Stimulated activated CD4-positive, alpha-beta T cell treated with anti-CD3 and anti-CD28 coated beads, Interleukin-15, amount 100 ng/mL, for 1 hour (primary cell): Measurements from ENCODE around the gene MYH16.
"Not testable (repeated sequence)": the region's sequence is repeated elsewhere in the genome, so short reads cannot be mapped to it uniquely, and the experiment has no call there.

Experiments used
- DNase-seq, 2 donors: peaks; one replicate each; pipeline ENCODE4 v3.0.0-alpha.2; 2020; ENCODE audit warnings: low read depth in 1 of 2, low spot score in 1 of 2

MYH16 gene

DNA sequence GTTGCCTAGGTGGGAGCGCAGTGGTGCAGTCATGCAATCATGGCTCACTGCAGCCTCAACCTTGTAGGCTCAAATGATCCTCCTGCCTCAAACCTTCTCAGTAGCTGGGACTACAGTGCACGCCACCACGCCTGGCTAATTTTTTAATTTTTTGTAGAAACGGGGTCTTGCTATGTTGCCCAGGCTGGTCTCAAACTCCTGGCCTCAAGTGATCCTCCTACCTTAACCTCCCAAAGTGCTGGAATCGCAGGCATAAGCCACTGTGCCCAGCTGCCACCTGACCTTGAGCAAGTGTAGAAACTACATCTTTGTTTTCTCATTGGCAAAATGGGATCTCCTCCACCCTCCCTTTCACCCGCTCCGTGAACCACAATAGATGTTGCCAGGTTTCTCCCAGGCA lies 15.0 kb upstream of the MYH16 start:
- DNase-seq = no peak

- DNase-seq = no peak
Observed at GRCh38 chr7:99258501-99258900, 14.1 kb upstream of the MYH16 start.

GRCh38 chr7:99260395-99260794 lies 12.2 kb upstream of the MYH16 start:
- DNase-seq = no peak

GRCh38 chr7:99261646-99262045 lies 11.0 kb upstream of the MYH16 start:
- no peak for DNase-seq

DNA sequence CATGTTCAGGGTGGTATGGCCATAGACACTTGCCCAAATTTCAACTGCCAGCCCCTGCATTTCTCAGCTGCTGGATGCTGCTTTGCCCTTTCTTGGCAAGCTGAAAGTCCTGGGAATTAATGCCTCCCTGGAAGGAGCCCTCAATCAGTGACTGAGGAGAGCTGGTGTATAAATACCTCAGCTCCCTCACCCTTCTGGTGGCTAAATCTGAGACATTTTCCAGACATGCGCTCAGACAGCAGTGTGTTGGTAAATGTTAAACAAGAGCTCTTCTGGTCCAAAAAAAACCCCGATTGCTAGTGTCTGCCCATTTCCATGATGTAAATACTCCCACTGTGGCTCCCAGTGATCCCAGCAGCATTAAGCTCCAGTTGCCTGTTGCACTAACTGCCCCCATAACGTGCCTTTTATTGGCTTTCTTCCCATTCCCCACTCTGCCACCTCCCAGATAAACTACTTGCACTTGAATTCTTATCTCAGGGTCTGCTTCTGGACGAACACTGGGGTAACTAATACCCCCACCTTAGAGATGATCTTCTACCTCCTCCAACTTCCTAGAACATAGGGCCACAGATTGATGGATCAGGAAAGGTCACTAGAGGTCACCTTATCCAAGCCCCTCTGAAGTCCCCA lies 6.7 kb upstream of the MYH16 start:
- no peak for DNase-seq

- DNase-seq = no peak
Observed at GRCh38 chr7:99267481-99267840, 5.2 kb upstream of the MYH16 start.

GRCh38 chr7:99267841-99268576 lies 4.6 kb upstream of the MYH16 start:
- DNase-seq = no peak

DNA sequence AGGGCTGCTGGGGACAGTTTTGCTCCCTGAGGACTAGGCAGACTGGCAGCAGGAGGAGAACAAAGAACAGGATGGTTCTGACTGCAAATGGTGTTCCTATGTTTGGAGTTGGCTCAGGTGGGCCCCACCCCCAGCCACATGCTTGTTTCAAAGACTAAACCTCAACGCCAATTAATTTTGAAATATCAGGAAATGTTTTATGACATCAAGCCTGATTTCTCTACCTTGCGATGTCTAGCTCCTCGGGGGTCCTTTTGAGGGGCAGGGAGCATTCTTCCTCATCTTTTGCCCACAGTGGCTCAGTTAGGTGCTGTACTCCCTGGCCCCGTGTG lies 4.1 kb upstream of the MYH16 start:
- no peak for DNase-seq

DNA sequence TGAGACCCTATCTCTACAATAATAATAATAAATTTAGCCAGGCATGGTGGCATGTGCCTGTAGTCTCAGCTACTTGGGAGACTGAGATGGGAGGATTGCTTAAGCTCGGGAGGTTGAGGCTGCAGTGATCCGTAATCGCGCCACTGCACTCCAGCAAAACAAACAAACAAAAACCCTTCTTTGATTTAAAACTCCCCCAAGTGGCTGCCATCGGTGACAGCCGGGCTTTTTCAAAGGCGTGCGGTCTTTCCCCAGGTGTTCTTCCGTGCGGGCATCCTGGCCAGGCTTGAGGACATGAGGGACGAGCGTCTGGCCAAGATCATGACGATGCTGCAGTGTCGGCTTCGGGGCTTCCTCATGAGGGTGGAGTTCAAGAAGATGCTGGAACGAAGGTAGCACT lies 1.9 kb upstream of the MYH16 start:
- DNase-seq = no peak

- DNase-seq = not testable (repeated sequence)
Observed at GRCh38 chr7:99273561-99273960, 922 bp downstream of the MYH16 start.

DNA sequence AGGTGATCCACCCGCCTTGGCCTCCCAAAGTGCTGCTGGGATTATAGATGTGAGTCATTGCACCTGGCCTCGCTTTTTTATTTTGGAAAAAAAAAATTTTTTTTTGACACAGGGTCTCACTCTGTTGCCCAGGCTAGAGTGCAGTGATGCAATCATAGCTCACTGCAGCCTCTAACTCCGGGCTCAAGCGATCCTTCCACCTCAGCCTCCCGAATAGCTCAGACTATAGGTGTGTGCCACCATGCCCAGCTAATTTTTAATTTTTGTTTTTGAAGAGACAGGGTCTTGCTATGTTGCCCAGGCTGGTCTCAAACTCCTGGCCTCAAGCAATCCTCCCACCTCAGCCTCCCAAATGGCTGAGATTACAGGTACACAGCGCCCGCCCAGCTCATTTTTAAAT lies 2.3 kb downstream of the MYH16 start:
- DNase-seq = not testable (repeated sequence)

DNA sequence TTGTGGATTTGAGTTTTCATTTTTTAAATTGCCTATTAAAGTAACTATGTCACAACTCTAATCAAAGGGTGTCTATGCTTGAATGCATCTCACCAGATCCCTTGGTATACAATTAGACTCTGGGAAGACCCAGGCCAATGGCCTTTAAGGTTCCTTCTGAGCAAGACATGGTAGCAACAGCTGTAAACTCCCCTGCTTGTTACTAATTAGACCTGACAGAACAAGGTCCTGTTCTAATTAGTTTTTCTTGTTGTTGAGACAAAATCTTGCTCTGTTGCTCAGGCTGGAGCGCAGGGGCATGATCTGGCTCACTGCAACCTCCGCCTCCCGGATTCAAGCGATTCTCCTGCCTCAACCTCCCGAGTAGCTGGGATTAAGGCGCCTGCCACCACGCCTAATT lies 2.9 kb downstream of the MYH16 start:
- DNase-seq = no peak

GRCh38 chr7:99278180-99278579 lies 5.5 kb downstream of the MYH16 start:
- DNase-seq = no peak

DNA sequence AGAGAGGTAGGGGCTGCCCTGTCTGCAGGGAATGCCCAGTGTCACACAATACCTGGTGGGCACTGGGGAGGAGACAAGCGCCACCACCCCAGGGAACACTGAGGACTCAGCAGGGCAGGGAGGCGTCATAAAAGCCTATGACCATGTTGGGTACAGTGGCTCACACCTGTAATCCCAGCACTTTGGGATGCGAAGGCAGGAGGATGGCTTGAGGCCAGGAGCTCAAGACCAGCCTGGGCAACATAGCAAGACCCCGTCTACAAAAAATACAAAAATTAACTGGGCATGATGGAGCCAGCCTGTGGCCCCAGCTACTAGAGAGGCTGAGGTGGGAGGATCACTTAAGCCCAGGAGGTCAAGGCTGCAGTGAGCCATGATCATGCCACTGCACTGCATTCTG lies 11.5 kb downstream of the MYH16 start:
- DNase-seq = not testable (repeated sequence)

GRCh38 chr7:99287779-99288534 lies 15.3 kb downstream of the MYH16 start:
- DNase-seq = no peak

DNA sequence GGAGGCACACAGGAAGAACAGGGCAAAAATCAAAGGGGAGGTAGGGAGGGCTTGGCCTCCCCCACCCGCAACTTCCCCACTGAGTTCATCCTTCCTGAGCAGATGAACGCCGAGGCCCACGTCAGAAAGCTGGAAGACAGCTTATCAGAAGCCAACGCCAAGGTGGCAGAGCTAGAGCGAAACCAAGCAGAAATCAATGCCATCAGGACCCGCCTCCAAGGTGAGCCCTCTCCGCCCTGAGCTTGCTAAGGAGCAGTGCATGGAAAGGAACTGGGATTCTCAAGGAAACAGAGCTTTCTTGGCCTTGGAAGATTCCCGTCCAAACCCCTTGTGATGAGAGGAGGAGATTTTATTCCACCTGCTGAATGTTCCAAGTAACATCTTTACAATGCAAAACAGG lies 16.5 kb downstream of the MYH16 start:
- DNase-seq = no peak

GRCh38 chr7:99290148-99290547 lies 17.5 kb downstream of the MYH16 start:
- DNase-seq = not testable (repeated sequence)

DNA sequence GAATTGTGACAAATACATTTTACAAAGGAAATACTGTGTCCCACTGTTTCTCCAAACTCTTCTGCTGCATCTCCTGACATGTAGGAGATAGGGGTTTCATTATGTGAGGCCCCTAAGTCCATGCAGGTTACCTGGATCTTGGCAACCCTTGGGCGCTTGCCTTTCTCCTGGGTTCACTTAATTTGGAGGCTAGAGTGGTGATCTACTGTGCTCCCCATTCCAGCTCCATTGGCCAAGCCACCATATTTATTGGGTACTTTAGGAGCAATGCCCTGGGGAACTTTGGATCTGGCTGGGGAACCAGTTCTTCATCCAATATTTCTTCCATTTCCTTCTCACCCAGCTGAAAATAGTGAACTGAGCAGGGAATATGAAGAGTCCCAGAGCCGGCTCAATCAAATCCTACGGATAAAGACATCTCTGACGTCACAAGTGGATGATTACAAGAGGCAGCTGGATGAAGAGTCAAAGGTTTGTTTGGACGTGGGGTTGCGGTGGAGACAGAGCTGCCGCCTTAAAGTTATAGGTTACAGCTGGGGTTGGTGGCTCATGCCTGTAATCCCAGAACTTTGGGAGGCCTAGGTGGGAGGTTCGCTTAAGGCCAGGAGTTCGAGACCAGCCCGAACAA lies 18.5 kb downstream of the MYH16 start:
- no peak for DNase-seq

GRCh38 chr7:99292127-99292526 lies 19.5 kb downstream of the MYH16 start:
- DNase-seq = no peak

- no peak for DNase-seq
Observed at GRCh38 chr7:99293167-99293566, 20.5 kb downstream of the MYH16 start.

- no peak for DNase-seq
Observed at GRCh38 chr7:99293650-99294049, 21.0 kb downstream of the MYH16 start.

GRCh38 chr7:99296471-99296870 lies 23.8 kb downstream of the MYH16 start:
- no peak for DNase-seq
